HG02852 (cell line): ENCODE results near the gene RET.

Experiments used
- ATAC-seq: cut with Tn5 transposase; IDR thresholded peaks from one replicate; pipeline ENCODE4 v1.9.1; 2021; ENCODE audit warnings: mild to moderate bottlenecking, moderate library complexity; ENCODE audit not compliant: unreplicated experiment

RET gene

GRCh38 chr10:43105102-43105955 is 28.5 kb downstream of the RET start:
- peak; percentile 80 for ATAC-seq

- ATAC-seq: no peak
Measured at GRCh38 chr10:43105956-43106229, 29.0 kb downstream of the RET start.

DNA sequence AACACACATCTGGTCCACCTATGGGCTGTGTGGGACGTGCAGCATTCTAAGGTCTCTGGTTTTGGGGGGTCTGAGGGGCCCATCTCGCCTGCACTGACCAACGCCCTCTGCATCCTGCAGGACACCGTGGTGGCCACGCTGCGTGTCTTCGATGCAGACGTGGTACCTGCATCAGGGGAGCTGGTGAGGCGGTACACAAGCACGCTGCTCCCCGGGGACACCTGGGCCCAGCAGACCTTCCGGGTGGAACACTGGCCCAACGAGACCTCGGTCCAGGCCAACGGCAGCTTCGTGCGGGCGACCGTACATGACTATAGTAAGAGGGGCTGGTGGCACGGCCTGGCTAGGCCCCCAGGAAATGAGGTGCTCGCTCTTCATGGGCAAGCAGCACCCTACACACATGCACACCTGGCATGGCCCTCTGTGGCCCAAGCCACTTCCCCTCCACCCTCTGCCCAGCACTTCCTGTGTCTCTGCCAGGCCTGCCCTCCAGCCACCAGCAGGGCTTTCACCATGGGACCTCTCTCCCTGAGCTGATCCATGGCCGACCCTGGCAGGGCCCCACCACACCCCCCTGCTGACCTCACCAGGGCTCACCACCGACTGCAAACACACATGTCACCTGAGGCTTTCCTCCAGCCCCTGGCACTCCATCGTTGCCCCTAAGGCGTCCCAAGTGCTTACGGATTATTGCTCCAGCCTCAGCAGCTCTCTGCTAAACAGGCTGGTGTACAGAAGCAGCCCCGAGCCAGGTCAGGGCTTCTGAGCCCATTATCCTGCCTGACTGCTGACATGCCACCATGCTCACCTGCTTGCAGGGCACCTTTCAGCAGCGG is 29.6 kb downstream of the RET start:
- ATAC-seq: no peak

GRCh38 chr10:43108951-43109350 is 32.1 kb downstream of the RET start:
- ATAC-seq: no peak

DNA sequence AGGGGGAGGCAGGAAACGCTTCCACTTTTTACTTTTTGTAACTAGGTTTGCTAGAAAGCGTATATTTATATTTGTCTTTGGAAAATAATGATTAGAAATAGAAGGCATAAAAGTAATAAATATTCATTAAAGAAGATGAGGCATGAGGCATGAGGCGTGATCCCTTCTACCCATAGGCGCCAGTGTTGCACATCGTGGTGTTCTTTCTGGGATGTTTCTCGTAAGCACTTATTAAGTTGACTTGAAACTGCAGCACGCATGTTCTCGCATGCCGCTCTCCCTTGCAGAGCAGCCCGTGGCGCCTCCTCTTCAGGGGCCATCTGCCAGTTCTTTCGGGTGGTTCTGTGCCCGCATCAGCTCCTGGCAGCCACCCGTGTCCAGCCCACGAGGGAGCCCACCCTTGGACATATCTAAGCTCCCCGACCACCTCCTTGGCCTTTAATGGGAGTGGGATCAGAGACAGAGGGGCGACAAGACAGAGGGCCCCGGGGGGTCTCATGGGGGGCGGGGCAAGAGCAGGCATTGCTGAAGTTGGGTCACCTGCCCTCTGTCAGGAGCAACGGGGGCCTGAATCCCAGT is 32.9 kb downstream of the RET start:
- ATAC-seq: no peak

- peak; percentile 59 for ATAC-seq
Measured at GRCh38 chr10:43110338-43111071, 33.6 kb downstream of the RET start.

- ATAC-seq: no peak
Measured at GRCh38 chr10:43111101-43111500, 34.2 kb downstream of the RET start.

GRCh38 chr10:43111921-43112607 is 35.2 kb downstream of the RET start:
- ATAC-seq: no peak

GRCh38 chr10:43112608-43112961 is 35.7 kb downstream of the RET start:
- no peak for ATAC-seq

- ATAC-seq: no peak
Measured at GRCh38 chr10:43113201-43114087, 36.6 kb downstream of the RET start.

DNA sequence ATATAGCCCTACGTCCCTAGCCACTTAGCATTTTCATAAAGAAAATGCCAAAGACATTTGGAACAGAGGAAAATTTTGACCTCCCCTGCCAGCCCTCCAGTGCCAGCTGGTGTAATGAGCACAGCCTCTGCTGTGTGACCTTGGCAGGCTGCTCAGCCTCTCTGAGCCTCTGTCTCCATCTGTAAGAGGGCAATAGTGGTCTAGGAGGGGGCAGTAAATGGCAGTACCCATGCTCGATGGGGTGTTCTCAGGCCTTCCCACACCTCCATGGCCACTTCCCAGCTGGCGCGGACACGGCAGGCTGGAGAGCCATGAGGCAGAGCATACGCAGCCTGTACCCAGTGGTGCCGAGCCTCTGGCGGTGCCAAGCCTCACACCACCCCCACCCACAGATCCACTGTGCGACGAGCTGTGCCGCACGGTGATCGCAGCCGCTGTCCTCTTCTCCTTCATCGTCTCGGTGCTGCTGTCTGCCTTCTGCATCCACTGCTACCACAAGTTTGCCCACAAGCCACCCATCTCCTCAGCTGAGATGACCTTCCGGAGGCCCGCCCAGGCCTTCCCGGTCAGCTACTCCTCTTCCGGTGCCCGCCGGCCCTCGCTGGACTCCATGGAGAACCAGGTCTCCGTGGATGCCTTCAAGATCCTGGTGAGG is 37.3 kb downstream of the RET start:
- no peak for ATAC-seq

- ATAC-seq: no peak
Measured at GRCh38 chr10:43114743-43115611, 38.1 kb downstream of the RET start.

DNA sequence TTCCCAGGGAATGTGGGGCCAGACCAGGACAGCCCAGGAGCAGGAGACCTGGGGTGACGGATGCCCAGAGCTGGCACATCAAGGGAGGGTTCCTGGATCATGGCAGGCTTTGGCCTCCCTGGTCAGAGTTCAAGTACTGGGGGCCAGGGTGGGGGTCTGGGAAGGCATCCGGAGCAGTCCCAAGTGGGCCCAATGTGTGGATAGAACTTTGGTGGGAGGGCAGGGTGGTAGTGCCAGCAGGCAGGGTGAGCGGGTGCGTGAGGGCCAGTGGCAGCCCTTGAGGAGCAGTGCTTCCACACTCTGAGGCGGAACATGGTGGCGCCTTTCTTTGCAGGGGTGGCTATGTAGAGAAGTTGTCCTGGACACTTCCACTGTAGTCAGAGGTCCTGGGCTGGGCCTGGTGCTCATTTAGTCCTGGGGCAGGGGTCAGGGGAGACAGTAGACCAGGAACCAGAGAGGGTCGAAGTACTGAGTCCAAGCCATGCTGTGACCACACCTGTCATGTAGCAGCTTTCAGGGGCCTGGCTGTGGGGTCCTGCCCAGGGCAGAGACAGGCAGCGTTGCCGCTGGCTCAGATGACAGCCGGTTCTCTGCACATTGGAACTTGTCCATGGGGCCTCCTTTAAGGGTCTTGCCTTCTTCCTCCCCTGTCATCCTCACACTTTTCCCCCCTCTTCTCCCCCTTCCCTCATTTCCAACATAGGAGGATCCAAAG is 39.2 kb downstream of the RET start:
- ATAC-seq: no peak

GRCh38 chr10:43116596-43116995 is 39.7 kb downstream of the RET start:
- no peak for ATAC-seq

DNA sequence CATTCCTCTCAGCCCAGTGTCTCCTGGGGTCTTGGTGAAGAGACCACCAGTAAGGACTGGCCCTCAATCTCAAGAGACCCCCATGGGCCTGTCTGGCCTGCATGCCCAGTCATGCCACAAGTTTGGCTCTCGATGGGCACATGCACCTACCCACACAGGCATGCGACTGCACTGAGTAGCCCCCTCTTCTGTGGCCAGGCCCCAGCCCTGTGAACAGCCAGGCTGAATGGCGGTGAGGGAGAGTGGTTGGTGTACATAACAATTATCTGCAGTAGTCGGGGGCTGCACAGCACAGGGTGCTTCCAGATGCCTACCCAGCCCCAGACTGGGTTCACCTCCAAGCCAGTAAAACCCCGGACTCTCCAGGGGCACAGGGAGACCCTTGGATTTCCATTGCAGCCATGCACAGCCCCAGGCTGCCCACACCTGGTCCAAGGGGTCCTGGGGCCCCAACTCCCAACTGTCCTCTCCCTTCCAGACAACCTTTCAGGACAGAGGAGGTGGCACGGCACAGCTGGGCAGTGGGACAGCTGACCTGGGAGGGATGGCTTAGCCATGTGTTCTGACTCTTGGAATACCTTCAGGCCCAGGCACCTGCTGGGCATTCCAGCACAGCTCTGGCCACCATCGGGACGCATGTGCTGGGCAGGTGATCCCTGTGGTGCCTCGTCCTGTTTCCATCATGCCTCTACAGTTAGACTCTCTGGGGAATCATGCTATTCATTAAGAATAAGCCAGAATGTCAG is 40.3 kb downstream of the RET start:
- ATAC-seq: no peak

- no peak for ATAC-seq
Measured at GRCh38 chr10:43117777-43118583, 41.1 kb downstream of the RET start.
